Measurements from ENCODE around the gene UVRAG.
"Not testable (repeated sequence)": the region's sequence is repeated elsewhere in the genome, so short reads cannot be mapped to it uniquely, and the experiment has no call there.

The UVRAG gene

GRCh38 chr11:75968021-75968625 lies 153.1 kb downstream of the UVRAG start:
- DNase-seq (ENCODE audit: low spot score) = no peak

DNA sequence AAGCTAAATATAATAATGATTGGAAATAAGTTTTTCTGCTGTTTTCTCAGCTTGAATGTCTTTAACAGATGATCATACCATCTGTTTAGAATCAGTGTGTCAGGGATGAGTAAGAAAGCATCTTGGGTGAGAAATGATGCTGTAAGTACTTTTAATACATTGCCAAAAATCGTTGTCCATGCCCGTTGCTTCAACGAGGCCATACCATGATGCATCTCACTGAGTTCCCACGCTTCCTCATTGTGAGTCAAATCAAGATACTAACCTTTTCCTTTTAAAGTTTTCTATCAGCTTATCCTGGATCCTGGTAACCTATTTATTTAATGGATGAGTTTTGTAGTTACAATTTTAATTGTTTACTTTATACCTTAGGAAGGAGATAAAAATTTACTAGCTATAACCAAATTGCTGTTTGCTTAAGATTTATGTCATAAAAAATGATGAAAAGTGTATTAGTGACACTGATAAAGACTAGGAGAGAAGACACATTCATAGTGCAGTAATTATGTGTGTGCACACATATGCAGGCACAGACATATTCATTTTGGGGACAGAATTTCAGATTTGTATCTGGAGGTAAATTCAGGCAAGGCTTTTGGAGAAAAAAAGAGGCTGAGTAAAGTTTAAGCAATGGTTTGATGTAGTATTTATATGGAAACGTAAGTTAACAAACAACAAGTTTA lies 154.8 kb downstream of the UVRAG start:
- DNase-seq (ENCODE audit: low spot score) = peak; percentile 2

DNA sequence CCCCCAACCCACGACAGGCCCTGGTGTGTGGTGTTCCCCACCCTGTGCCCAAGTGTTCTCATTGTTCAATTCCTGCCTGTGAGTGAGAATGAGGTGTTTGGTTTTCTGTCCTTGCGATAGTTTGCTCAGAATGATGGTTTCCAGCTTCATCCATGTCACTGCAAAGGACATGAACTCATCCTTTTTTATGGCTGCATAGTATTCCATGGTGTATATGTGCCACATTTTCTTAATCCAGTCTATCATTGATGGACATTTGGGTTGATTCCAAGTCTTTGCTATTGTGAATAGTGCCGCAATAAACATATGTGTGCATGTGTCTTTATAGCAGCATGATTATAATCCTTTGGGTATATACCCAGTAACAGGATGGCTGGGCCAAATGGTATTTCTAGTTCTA lies 158.7 kb downstream of the UVRAG start:
- DNase-seq (ENCODE audit: low spot score) = not testable (repeated sequence)

DNA sequence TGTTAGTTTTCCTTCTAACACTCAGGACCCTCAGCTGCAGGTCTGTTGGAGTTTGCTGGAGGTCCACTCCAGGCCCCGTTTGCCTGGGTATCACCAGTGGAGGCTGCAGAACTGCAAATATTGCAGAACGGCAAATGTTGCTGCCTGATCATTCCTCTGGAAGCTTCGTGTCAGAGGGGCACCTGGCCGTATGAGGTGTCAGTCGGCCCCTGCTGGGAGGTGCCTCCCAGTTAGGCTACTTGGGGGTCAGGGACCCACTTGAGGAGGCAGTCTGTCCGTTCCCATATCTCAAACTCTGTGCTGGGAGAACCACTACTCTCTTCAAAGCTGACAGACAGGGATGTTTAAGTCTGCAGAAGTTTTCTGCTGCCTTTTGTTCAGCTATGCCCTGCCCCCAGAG lies 164.1 kb downstream of the UVRAG start:
- DNase-seq (ENCODE audit: low spot score) = not testable (repeated sequence)

- not testable (repeated sequence) for DNase-seq (ENCODE audit: low spot score)
Measured at GRCh38 chr11:75979479-75980027, 164.5 kb downstream of the UVRAG start.

- no peak for DNase-seq (ENCODE audit: low spot score)
Measured at GRCh38 chr11:75980031-75980430, 165.0 kb downstream of the UVRAG start.

DNA sequence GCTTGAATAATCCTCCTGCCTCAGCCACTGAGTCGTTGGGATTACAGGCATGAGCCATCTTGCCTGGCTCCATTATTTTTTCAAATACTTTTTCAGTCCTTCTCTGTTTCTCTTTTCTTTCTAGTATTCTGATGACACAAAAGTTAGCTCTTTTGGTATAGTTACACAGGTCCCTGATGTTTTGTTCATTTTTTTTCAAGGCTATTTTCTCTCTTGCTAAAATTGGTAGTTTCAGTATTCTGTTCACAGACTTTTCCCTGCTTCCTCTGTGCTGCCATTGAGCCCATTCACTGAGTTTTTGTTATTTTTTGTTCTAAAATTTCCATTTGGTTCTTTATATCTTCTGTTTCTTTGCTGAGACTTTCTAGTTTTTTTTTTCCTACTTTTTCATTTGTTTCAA lies 166.5 kb downstream of the UVRAG start:
- no peak for DNase-seq (ENCODE audit: low spot score)

GRCh38 chr11:75982309-75982708 lies 167.3 kb downstream of the UVRAG start:
- DNase-seq (ENCODE audit: low spot score) = no peak

DNA sequence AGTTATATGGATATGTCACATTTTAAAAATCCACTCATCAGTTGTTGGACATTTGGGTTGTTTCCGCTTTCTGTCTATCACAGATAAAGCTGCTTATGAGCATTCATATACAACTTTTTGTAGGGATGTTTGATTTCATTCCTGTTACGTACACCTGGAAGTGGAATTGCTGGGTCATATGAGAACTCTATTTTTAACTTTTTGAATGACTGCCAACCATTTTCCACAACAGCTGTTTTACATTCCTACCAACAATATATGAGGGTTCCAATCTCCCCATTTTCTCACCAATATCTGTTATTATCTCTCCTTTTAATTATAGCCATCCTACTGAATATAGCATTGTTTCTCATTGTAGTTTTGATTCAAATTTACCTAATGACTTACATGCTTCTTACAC lies 172.0 kb downstream of the UVRAG start:
- DNase-seq (ENCODE audit: low spot score) = no peak

DNA sequence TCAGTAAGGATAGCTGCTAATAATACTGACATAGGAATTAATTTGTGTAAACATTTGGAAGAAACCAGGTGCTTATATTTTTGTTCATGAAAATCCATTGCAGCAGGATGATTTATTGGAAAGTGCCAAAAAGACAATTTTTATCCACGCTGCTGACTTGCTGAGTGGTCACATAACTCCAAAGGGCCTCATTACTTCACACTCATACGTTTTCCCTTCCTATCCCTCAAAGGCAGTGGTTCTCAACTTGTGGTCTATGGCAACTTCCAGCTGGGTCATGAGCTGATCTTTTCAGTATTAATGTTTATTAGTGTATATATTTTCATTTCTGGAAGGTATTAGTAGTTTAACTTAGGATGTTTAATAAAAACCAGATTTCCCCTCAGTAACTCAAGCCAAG lies 178.1 kb downstream of the UVRAG start:
- DNase-seq (ENCODE audit: low spot score) = no peak

DNA sequence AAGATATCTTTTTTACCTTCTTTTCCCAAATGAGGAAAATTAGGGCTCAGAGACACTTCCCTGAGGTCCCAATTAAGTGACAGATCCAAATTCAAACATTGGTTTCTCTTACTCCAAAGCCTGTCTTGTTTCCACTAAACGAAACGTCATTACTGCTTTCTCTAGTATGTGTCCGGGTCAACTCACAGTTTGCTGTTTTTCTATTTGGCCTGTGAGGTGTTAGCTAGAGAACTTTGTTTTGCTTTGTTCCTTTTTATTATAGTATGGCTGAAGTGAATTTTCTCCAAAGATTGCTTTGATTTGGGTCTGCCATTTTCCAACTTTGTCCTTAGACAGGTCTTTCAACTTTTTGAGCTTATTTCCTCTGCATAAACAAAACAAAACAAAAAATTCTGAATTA lies 179.6 kb downstream of the UVRAG start:
- DNase-seq (ENCODE audit: low spot score) = no peak

- DNase-seq (ENCODE audit: low spot score) = no peak
Measured at GRCh38 chr11:75996523-75997442, 181.8 kb downstream of the UVRAG start.

DNA sequence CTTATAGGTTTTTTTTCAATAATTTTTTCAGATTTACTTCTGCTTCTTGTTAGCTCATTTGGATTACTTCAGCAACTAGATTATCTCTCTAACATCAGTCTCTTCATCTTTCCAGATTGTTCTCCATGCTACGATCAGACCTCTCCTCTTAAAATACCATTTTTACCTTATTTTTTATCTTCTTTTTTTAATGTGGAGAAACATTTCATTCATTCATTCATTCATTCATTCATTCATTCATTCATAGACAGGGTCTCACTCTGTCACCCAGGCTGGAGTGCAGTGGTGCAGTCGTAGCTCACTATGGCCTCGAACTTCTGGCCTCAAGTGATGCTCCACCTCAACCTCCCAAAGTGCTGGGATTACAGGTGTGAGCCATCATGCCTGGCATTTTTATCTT lies 189.4 kb downstream of the UVRAG start:
- no peak for DNase-seq (ENCODE audit: low spot score)

GRCh38 chr11:76005756-76006155 lies 190.7 kb downstream of the UVRAG start:
- no peak for DNase-seq (ENCODE audit: low spot score)

- DNase-seq (ENCODE audit: low spot score) = no peak
Measured at GRCh38 chr11:76007166-76007565, 192.2 kb downstream of the UVRAG start.

DNA sequence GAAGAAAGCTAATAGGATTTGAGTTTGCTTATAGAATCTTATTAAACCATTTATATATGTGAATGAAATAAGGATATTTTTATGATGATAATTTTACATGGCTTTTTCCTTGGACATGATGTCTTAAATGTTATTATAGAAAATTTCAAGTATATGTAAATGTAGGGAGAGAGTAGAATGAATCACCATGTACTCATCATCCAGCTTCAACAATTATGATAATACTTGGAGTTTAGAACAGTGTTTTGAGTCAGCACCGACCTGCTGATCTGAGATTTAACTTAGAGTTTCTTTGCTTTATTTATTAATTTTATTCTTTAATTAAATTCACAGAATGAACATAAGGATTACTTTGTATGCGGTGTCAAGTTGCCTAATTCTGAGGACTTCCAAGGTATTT lies 193.5 kb downstream of the UVRAG start:
- DNase-seq (ENCODE audit: low spot score) = no peak

- no peak for DNase-seq (ENCODE audit: low spot score)
Measured at GRCh38 chr11:76010051-76010450, 195.0 kb downstream of the UVRAG start.

DNA sequence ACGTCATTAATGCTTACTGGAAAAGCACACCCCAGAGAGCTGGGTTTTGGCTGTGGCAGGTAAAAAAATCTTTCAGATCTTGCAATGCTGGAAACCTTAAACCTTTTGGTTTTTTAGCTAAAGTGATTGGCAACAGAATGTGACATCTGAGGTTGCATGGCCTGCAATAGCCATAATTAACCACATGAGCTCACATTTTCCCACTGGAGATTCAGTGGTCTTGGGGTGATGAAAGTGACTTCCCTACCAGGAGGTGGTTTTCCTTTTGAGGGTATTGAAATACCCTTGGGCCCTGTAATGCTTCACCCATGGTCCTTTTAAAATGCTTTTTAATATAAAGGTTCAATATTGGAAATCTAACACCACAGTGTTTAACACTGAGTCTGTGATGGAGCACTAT lies 198.5 kb downstream of the UVRAG start:
- no peak for DNase-seq (ENCODE audit: low spot score)

- DNase-seq (ENCODE audit: low spot score) = no peak
Measured at GRCh38 chr11:76023236-76024068, 208.4 kb downstream of the UVRAG start.

- DNase-seq (ENCODE audit: low spot score) = no peak
Measured at GRCh38 chr11:76025068-76025467, 210.1 kb downstream of the UVRAG start.

GRCh38 chr11:76025817-76026216 lies 210.8 kb downstream of the UVRAG start:
- no peak for DNase-seq (ENCODE audit: low spot score)

DNA sequence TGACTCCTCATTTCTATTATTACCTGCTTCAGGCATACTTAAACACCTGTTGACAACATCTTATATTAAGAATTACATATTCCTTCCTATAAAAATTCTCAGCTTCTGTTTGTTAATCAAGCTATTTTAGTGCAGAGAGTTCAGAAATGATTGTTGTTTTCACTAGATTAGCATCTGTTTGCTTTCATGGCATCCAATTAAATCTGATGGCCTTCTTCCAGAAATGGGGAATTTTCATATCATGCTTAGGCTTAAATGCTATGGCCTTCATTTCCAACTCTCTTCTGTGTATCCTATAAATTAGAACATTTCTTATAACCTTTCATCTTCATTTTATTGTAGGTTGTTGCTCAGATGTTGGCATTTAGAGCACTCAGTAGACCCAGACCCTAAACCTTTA lies 211.3 kb downstream of the UVRAG start:
- no peak for DNase-seq (ENCODE audit: low spot score)
